Lower lobe of right lung (tissue), 2 donors: Measurements from ENCODE around the gene HELZ2. TPM values are rescaled to one million over a fixed set of nuclear protein-coding genes. Genes with fewer than 3 reads are reported as not detected.

Experiments
- ATAC-seq, 2 donors: fragments of 200-7000 bp; cut with Tn5 transposase; one replicate each; pipeline ENCODE4 v1.9.1; 2020 to 2022; ENCODE audit warnings: mild to moderate bottlenecking in 2 of 2, moderate library complexity in 2 of 2
- DNase-seq: peaks from one replicate; pipeline ENCODE4 v3.0.0-alpha.2; 2020
- H3K27ac ChIP-seq: fragments of 200-600 bp; one replicate; pipeline ENCODE4 v1.8.0; 2022
- H3K27me3 ChIP-seq: fragments of 200-600 bp; one replicate; pipeline ENCODE4 v1.8.0; 2022; ENCODE audit warnings: low read depth
- H3K36me3 ChIP-seq: fragments of 200-600 bp; one replicate; pipeline ENCODE4 v1.8.0; 2022; ENCODE audit warnings: mild to moderate bottlenecking
- H3K4me1 ChIP-seq: fragments of 200-600 bp; one replicate; pipeline ENCODE4 v1.8.0; 2022
- H3K4me3 ChIP-seq: fragments of 200-600 bp; one replicate; pipeline ENCODE4 v1.8.0; 2022; ENCODE audit warnings: mild to moderate bottlenecking
- H3K9me3 ChIP-seq: fragments of 200-600 bp; one replicate; pipeline ENCODE4 v1.8.0; 2022
- intact Hi-C: fragments of 100-400 bp; cut with DNase I; formaldehyde crosslinking; loops from one replicate; pipeline ENCODE4 v1.11.0; 2022
- long read RNA-seq: library from polyadenylated mRNA; unstranded; transcript quantifications from one replicate; pipeline ENCODE4 v2.0.0, GENCODE V29; 2021
- total RNA-seq: library from RNA; stranded (reverse); fragmentation: NEBNext Ultra II Directional; extraction: Animal tissue kit (Norgen Biotek cat#: 25700); gene quantifications from one replicate; pipeline ENCODE4 v1.2.1, GENCODE V29; 2021
- TF ChIP-seq, protein P1 (sequence below): fragments of 200-600 bp; IDR thresholded peaks from one replicate; pipeline ENCODE4 v1.8.0; 2022; ENCODE audit warnings: antibody characterized with exemption, mild to moderate bottlenecking
- donor health status: DM: no; HTN: yes; CAD: no; lungs with severe emphysema.

Gene HELZ2, protein sequence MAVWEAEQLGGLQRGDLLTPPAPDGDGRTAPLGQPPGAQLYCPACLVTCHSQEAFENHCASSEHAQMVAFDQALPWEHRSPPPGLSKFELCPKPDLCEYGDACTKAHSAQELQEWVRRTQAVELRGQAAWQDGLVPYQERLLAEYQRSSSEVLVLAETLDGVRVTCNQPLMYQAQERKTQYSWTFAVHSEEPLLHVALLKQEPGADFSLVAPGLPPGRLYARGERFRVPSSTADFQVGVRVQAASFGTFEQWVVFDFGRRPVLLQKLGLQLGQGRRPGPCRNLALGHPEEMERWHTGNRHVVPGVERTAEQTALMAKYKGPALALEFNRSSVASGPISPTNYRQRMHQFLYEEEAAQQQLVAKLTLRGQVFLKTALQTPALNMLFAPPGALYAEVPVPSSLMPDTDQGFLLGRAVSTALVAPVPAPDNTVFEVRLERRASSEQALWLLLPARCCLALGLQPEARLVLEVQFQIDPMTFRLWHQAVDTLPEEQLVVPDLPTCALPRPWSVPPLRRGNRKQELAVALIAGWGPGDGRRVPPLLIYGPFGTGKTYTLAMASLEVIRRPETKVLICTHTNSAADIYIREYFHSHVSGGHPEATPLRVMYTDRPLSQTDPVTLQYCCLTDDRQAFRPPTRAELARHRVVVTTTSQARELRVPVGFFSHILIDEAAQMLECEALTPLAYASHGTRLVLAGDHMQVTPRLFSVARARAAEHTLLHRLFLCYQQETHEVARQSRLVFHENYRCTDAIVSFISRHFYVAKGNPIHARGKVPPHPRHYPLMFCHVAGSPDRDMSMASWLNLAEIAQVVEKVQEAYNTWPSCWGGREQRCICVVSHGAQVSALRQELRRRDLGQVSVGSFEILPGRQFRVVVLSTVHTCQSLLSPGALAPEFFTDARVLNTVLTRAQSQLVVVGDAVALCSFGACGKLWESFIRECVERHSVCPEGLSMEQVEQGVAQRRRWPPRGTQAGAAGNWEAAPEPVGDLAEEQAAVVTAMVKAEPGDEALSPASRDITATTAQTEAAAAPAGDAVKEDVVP (N-terminal part only)
- total RNA-seq: 59.6 TPM
- long read RNA-seq, partial matches to known transcripts: 12 of 24 reads
- long read RNA-seq, other reads (novel, unspliced or antisense): 7 of 24 reads

DNA sequence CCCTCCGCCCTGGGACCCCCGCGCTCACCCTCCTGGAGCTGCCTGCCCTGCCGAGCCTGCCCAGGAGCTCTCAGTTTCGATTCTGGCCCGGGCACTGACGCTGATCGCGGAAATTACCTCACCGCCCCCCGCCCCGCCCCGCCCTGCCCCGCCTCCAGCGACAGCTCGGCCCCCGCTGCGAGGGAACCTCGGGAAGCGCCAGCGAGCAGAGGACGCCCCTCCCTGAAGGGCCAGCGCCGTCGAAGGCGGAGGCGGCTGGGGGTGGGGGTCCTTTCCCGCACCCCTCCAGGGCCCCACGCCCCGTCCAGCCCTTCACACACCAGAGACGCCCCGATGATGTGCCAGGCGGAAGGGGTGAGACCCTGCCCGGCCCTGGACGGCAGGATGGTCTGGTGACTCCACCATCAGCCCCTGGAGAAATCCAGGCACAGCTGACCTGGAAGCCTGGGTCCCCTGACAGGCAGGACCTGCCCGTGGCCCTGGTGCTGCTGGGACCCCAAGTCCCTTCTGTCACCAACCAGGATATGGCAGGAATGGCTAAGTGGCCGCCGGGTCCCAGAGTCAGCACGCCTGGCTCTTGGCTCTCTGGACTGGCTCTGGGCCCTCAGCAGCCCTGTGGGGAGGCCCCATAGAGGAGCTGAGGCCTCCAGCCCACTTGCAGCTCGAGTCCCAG lies at the start of gene HELZ2:
HELZ2 (minus strand) TSS at position 84 of the 673 bp plus-strand sequence. CDS start 1,854 bp downstream, outside the sequence.
- Histone ChIP-seq H3K4me1 (peaks cover 17% of the 10 kb centered on the region), H3K9me3 (no peaks in the 10 kb centered on the region), H3K27ac (peak within 1 kb of the TSS; percentile 94), H3K36me3 (peaks cover 12% of the 10 kb centered on the region), H3K27me3 (peaks cover 5% of the 10 kb centered on the region), H3K4me3 (peak within 1 kb of the TSS; percentile 86)
- TF ChIP-seq, protein P1, sequence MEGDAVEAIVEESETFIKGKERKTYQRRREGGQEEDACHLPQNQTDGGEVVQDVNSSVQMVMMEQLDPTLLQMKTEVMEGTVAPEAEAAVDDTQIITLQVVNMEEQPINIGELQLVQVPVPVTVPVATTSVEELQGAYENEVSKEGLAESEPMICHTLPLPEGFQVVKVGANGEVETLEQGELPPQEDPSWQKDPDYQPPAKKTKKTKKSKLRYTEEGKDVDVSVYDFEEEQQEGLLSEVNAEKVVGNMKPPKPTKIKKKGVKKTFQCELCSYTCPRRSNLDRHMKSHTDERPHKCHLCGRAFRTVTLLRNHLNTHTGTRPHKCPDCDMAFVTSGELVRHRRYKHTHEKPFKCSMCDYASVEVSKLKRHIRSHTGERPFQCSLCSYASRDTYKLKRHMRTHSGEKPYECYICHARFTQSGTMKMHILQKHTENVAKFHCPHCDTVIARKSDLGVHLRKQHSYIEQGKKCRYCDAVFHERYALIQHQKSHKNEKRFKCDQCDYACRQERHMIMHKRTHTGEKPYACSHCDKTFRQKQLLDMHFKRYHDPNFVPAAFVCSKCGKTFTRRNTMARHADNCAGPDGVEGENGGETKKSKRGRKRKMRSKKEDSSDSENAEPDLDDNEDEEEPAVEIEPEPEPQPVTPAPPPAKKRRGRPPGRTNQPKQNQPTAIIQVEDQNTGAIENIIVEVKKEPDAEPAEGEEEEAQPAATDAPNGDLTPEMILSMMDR: no peak
- intact Hi-C loops: no loop called here
- ATAC-seq: peak; percentile 89 to 96
- peak; percentile 86 for DNase-seq

- no peaks in the 10 kb centered on the region for H3K27me3 ChIP-seq
- DNase-seq: no peak
- no peak overlapping the region for H3K4me3 ChIP-seq
- no peak overlapping the region for H3K27ac ChIP-seq
- TF ChIP-seq, protein P1: no peak
- ATAC-seq: no peak
- no peaks in the 10 kb centered on the region for H3K9me3 ChIP-seq
- peaks cover 8% of the 10 kb centered on the region for H3K4me1 ChIP-seq
- peaks cover 14% of the 10 kb centered on the region for H3K36me3 ChIP-seq
- intact Hi-C loops: no loop called here
Observed at GRCh38 chr20:63622732-63623131, 48.7 kb upstream of the HELZ2 start.

GRCh38 chr20:63622096-63622495 lies 48.1 kb upstream of the HELZ2 start:
- peaks cover 21% of the 10 kb centered on the region for H3K36me3 ChIP-seq
- TF ChIP-seq, protein P1: no peak
- no peaks in the 10 kb centered on the region for H3K27me3 ChIP-seq
- no peak for ATAC-seq
- H3K4me1 ChIP-seq: peaks cover 8% of the 10 kb centered on the region
- H3K27ac ChIP-seq: no peak overlapping the region
- no peaks in the 10 kb centered on the region for H3K9me3 ChIP-seq
- no peak overlapping the region for H3K4me3 ChIP-seq
- intact Hi-C loops: no loop called here
- DNase-seq: no peak

DNA sequence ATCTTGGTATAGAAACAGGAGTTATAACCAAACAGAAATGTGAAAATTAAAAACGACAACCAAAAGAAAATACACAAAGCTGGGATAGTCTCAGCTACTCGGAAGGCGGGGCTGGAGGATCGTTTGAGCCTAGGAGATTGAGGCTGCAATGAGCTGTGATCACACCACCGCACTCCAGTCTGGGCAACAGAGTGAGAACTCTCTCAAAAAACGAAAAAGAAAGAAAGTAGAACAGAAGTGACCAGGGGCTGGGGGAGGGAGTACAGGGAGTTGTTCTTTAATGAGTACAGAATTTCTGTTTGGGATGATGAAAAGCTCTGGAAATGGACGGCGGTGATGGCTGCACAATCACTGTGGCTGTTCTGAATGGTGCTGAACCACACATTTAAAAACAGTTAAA lies 47.0 kb upstream of the HELZ2 start:
- H3K36me3 ChIP-seq: peaks cover 32% of the 10 kb centered on the region
- no peaks in the 10 kb centered on the region for H3K9me3 ChIP-seq
- TF ChIP-seq, protein P1: no peak
- H3K4me3 ChIP-seq: no peak overlapping the region
- H3K27me3 ChIP-seq: no peaks in the 10 kb centered on the region
- intact Hi-C loops: no loop called here
- H3K27ac ChIP-seq: no peak overlapping the region
- H3K4me1 ChIP-seq: peaks cover 8% of the 10 kb centered on the region
- ATAC-seq (peak in 1 of 2 donors; percentile 27), DNase-seq (no peak)

- TF ChIP-seq, protein P1: no peak
- no peak overlapping the region for H3K4me3 ChIP-seq
- no peaks in the 10 kb centered on the region for H3K9me3 ChIP-seq
- no peaks in the 10 kb centered on the region for H3K27me3 ChIP-seq
- intact Hi-C loops: no loop called here
- no peak overlapping the region for H3K27ac ChIP-seq
- ATAC-seq: no peak
- DNase-seq: no peak
- H3K36me3 ChIP-seq: peaks cover 44% of the 10 kb centered on the region
- H3K4me1 ChIP-seq: no peaks in the 10 kb centered on the region
Observed at GRCh38 chr20:63619505-63619904, 45.5 kb upstream of the HELZ2 start.
